ENCODE measurements around the gene SLC38A1.

The SLC38A1 gene

DNA sequence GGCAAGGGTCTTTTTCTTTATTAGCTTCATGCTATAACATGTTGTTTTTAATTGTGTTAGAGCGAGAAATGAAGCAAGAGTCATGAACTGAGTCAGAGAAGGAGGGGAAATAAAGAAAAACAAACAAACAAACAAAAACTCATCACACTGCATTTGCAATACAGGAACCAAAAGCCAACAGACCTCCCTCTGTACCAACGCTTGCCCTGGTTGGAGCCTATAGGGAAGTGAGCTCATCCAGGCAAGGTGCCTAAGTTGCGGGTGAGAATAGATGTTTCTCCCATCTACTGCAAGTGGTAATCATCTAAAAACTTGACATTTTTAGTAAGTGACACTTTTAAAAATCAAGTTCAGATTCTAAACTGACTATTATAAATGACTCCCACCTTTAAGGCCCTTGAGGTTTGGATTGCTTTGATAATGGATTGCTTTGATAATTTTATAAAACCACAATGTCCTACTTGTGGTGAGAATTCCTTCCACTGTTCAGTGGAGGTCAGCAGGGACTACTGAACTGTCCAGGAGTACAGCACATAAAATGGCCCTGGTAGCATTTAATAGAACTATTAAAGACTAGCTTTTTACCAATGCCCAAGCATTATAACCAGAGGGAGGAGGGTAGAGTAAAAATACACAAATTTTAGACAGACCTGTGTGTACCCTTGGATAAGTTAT is 31.3 kb downstream of the SLC38A1 start:
- DNase-seq, result peak in 2 of 3 donors; percentile 37 to 43
- Histone ChIP-seq H3K36me3 (ENCODE audit: control insufficient read depth in 4 of 4, insufficient read depth in 4 of 4, low read length in 3 of 4) (peaks cover 7 to 62% (median 8%) of the 10 kb centered on the region in 4 experiments), H3K4me3 (ENCODE audit: control insufficient read depth in 1 of 7, extremely low read depth in 1 of 7, insufficient read depth in 4 of 7, low read depth in 2 of 7, low read length in 6 of 7) (no peak overlapping the region), H3K4me1 (ENCODE audit: control extremely low read depth in 1 of 4, control insufficient read depth in 4 of 4, insufficient read depth in 4 of 4, low read length in 3 of 4) (peaks cover 12 to 20% (median 14%) of the 10 kb centered on the region in 4 experiments), H3K27ac (ENCODE audit: insufficient read depth in 1 of 2, low read depth in 1 of 2, low read length in 2 of 2, poor library complexity in 1 of 2, severe bottlenecking in 2 of 2) (no peak overlapping the region), H3K9me3 (ENCODE audit: control extremely low read depth in 1 of 5, control insufficient read depth in 4 of 5, insufficient read depth in 2 of 5, low read depth in 1 of 5, low read length in 4 of 5) (no peaks in the 10 kb centered on the region), H3K27me3 (replicated peaks in 2 of 5; ENCODE audit: control insufficient read depth in 4 of 5, insufficient read depth in 5 of 5, low read length in 4 of 5) (no peaks in the 10 kb centered on the region)
- ChIA-PET CTCF (interaction anchor here (0.8 to 1.6 kb wide), 5 partner anchors 8 to 22 kb away, joined by 3 to 6 read pairs (median 3); no protein-coding TSS in a partner anchor), POLR2A (no interaction called here)
- WGBS (ENCODE audit: insufficient coverage), result 82% methylated on average over 2 of the region's 3 CpGs

DNA sequence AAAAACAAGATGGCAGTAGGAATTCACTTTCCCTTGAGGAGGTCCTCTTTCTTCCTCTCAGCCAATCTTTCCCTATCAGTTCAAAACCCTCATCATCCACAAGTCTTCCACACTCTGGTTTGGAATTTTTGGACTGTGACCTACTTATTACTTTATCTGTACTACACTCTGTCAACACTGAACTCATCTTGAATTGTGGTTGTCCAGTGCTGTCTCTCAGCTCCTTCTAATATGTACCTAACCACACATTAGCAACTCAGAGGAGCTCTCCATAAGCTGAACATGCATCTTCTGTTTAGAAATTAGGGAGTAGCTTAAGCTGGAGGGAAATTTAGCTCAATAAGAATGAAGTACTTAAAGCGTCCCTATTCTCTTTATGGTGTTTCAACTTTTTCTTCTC is 34.8 kb downstream of the SLC38A1 start:
- peak overlapping the region in 2 of 7 experiments; percentile 40 to 48 for H3K4me3 ChIP-seq (ENCODE audit: control insufficient read depth in 1 of 7, extremely low read depth in 1 of 7, insufficient read depth in 4 of 7, low read depth in 2 of 7, low read length in 6 of 7)
- no peaks in the 10 kb centered on the region for H3K9me3 ChIP-seq (ENCODE audit: control extremely low read depth in 1 of 5, control insufficient read depth in 4 of 5, insufficient read depth in 2 of 5, low read depth in 1 of 5, low read length in 4 of 5)
- ChIA-PET CTCF (interaction anchor here (0.7 to 1.7 kb wide), 6 partner anchors 12 to 23 kb away, joined by 3 to 4 read pairs (median 4); no protein-coding TSS in a partner anchor), POLR2A (interaction anchor here (1.0 kb wide), 2 partner anchors 11 to 17 kb away, joined by 3 read pairs; no protein-coding TSS in a partner anchor)
- WGBS (ENCODE audit: insufficient coverage), result no CpG with 5 or more reads among the region's 1 CpG
- no peaks in the 10 kb centered on the region for H3K27me3 ChIP-seq (replicated peaks in 2 of 5; ENCODE audit: control insufficient read depth in 4 of 5, insufficient read depth in 5 of 5, low read length in 4 of 5)
- peaks cover 12 to 20% (median 14%) of the 10 kb centered on the region in 4 experiments for H3K4me1 ChIP-seq (ENCODE audit: control extremely low read depth in 1 of 4, control insufficient read depth in 4 of 4, insufficient read depth in 4 of 4, low read length in 3 of 4)
- H3K36me3 ChIP-seq (ENCODE audit: control insufficient read depth in 4 of 4, insufficient read depth in 4 of 4, low read length in 3 of 4), result peaks cover 0 to 58% (median 7%) of the 10 kb centered on the region in 4 experiments
- peak in 1 of 3 donors; percentile 50 for DNase-seq
- no peak overlapping the region for H3K27ac ChIP-seq (ENCODE audit: insufficient read depth in 1 of 2, low read depth in 1 of 2, low read length in 2 of 2, poor library complexity in 1 of 2, severe bottlenecking in 2 of 2)

DNA sequence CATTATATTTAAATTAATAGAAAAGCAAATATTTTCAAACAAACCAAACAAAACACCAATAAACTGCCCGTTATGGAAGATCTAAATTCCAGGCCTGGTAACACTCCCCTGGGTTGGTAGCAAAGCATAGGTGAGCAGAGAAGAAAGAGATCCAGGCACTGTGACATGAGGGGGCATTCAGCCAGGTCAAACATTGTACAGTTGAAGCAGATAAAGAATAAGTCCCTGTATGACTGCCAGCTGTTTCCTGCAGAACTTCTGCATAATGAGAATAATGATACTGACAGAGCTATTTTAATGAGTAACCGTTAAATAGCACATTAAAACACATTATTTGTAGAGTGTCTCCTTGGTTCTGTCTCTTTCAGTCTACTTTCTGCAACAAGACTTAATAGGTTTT is 35.4 kb downstream of the SLC38A1 start:
- peak in 2 of 3 donors; percentile 86 to 92 for DNase-seq
- 0% methylated on average over 1 of the region's 2 CpGs for WGBS (ENCODE audit: insufficient coverage)
- H3K36me3 ChIP-seq (ENCODE audit: control insufficient read depth in 4 of 4, insufficient read depth in 4 of 4, low read length in 3 of 4), result peaks cover 0 to 58% (median 6%) of the 10 kb centered on the region in 4 experiments
- peaks cover 12 to 20% (median 14%) of the 10 kb centered on the region in 4 experiments for H3K4me1 ChIP-seq (ENCODE audit: control extremely low read depth in 1 of 4, control insufficient read depth in 4 of 4, insufficient read depth in 4 of 4, low read length in 3 of 4)
- POLR2A ChIA-PET, result interaction anchor here (1.0 kb wide), 1 partner anchor 16 kb away, joined by 3 read pairs; no protein-coding TSS in a partner anchor
- no peaks in the 10 kb centered on the region for H3K9me3 ChIP-seq (ENCODE audit: control extremely low read depth in 1 of 5, control insufficient read depth in 4 of 5, insufficient read depth in 2 of 5, low read depth in 1 of 5, low read length in 4 of 5)
- peak overlapping the region in 3 of 7 experiments; percentile 5 to 48 (median 40) for H3K4me3 ChIP-seq (ENCODE audit: control insufficient read depth in 1 of 7, extremely low read depth in 1 of 7, insufficient read depth in 4 of 7, low read depth in 2 of 7, low read length in 6 of 7)
- no peaks in the 10 kb centered on the region for H3K27me3 ChIP-seq (replicated peaks in 2 of 5; ENCODE audit: control insufficient read depth in 4 of 5, insufficient read depth in 5 of 5, low read length in 4 of 5)
- H3K27ac ChIP-seq (ENCODE audit: insufficient read depth in 1 of 2, low read depth in 1 of 2, low read length in 2 of 2, poor library complexity in 1 of 2, severe bottlenecking in 2 of 2), result no peak overlapping the region
- CTCF ChIA-PET, result interaction anchor here (1.0 to 1.7 kb wide), 6 partner anchors 12 to 30 kb away, joined by 3 to 5 read pairs (median 4); no protein-coding TSS in a partner anchor

DNA sequence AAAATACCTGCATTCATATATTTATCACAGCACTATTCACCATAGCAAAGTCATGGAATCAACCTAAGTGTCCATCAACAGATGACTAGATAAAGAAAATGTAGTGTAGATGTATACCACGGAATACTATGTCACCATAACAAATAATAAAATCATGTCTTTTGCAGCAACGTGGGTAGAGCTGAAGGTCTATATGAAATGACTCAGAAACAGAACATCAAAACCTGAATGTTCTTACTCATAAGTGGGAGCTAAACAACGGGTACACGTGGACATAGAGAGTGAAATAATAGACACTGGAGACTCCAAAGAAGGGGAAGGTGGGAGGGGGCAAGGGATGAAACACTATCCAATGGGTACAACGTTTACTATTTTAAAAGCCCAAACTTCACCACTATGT is 37.9 kb downstream of the SLC38A1 start:
- DNase-seq, result no peak
- CTCF ChIA-PET, result interaction anchor here (1.0 kb wide), 1 partner anchor 40 kb away, joined by 3 read pairs; no protein-coding TSS in a partner anchor
- Histone ChIP-seq H3K36me3 (ENCODE audit: control insufficient read depth in 4 of 4, insufficient read depth in 4 of 4, low read length in 3 of 4) (peaks cover 0 to 52% (median 3%) of the 10 kb centered on the region in 4 experiments), H3K4me1 (ENCODE audit: control extremely low read depth in 1 of 4, control insufficient read depth in 4 of 4, insufficient read depth in 4 of 4, low read length in 3 of 4) (peaks cover 13 to 27% (median 22%) of the 10 kb centered on the region in 4 experiments), H3K4me3 (ENCODE audit: control insufficient read depth in 1 of 7, extremely low read depth in 1 of 7, insufficient read depth in 4 of 7, low read depth in 2 of 7, low read length in 6 of 7) (no peak overlapping the region), H3K27me3 (replicated peaks in 2 of 5; ENCODE audit: control insufficient read depth in 4 of 5, insufficient read depth in 5 of 5, low read length in 4 of 5) (no peaks in the 10 kb centered on the region), H3K9me3 (ENCODE audit: control extremely low read depth in 1 of 5, control insufficient read depth in 4 of 5, insufficient read depth in 2 of 5, low read depth in 1 of 5, low read length in 4 of 5) (no peaks in the 10 kb centered on the region), H3K27ac (ENCODE audit: insufficient read depth in 1 of 2, low read depth in 1 of 2, low read length in 2 of 2, poor library complexity in 1 of 2, severe bottlenecking in 2 of 2) (no peak overlapping the region)
- 92% methylated on average over 2 of the region's 5 CpGs for WGBS (ENCODE audit: insufficient coverage)
- POLR2A ChIA-PET, result no interaction called here

DNA sequence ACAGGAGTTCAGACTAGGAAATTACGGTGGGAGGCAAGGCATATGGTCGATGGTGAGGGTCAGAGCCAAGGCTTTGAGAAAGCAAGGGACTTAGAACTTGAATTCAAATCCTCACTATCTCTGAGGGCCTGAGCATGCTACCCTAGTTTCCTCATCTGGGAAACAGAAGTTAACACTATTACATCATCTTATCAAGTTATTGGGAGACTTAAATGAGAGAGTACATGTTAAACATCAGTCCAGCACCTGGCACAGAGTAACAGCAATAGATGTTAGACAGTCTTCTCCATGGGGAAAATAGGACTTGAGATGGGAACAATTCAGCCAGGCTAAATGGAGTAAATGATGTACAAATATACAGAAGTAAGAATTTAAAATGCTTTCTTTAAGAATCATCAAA is 38.5 kb downstream of the SLC38A1 start:
- CTCF ChIA-PET, result interaction anchor here (1.4 kb wide), 1 partner anchor 39 kb away, joined by 4 read pairs; the partner anchor contains the start of gene SLC38A1
- Histone ChIP-seq H3K27ac (ENCODE audit: insufficient read depth in 1 of 2, low read depth in 1 of 2, low read length in 2 of 2, poor library complexity in 1 of 2, severe bottlenecking in 2 of 2) (no peak overlapping the region), H3K4me3 (ENCODE audit: control insufficient read depth in 1 of 7, extremely low read depth in 1 of 7, insufficient read depth in 4 of 7, low read depth in 2 of 7, low read length in 6 of 7) (no peak overlapping the region), H3K36me3 (ENCODE audit: control insufficient read depth in 4 of 4, insufficient read depth in 4 of 4, low read length in 3 of 4) (peaks cover 0 to 54% (median 3%) of the 10 kb centered on the region in 4 experiments), H3K27me3 (replicated peaks in 2 of 5; ENCODE audit: control insufficient read depth in 4 of 5, insufficient read depth in 5 of 5, low read length in 4 of 5) (no peaks in the 10 kb centered on the region), H3K4me1 (ENCODE audit: control extremely low read depth in 1 of 4, control insufficient read depth in 4 of 4, insufficient read depth in 4 of 4, low read length in 3 of 4) (peaks cover 13 to 26% (median 21%) of the 10 kb centered on the region in 4 experiments), H3K9me3 (ENCODE audit: control extremely low read depth in 1 of 5, control insufficient read depth in 4 of 5, insufficient read depth in 2 of 5, low read depth in 1 of 5, low read length in 4 of 5) (no peaks in the 10 kb centered on the region)
- 100% methylated on average over 2 of the region's 2 CpGs for WGBS (ENCODE audit: insufficient coverage)
- POLR2A ChIA-PET, result no interaction called here
- DNase-seq, result no peak

DNA sequence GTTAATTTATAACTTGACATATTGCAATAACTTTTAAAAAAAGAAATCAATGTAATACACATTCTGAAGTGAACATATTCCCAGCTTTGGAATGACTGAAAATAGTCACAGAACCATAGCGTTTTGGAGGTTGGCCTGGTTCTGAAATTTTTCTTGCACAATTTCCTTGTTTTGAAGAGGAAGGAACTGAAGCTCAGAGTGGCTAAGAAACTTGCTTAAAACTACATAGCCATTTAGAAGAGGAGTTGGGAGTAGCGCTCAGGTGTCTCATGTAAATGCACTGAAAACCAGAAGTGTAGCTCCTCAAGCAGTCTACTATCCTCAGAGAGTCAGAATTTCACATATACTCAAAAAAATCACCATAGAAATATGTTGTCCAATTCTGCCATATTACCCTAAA is 41.2 kb downstream of the SLC38A1 start:
- Histone ChIP-seq H3K4me3 (ENCODE audit: control insufficient read depth in 1 of 7, extremely low read depth in 1 of 7, insufficient read depth in 4 of 7, low read depth in 2 of 7, low read length in 6 of 7) (no peak overlapping the region), H3K9me3 (ENCODE audit: control extremely low read depth in 1 of 5, control insufficient read depth in 4 of 5, insufficient read depth in 2 of 5, low read depth in 1 of 5, low read length in 4 of 5) (no peaks in the 10 kb centered on the region), H3K27ac (ENCODE audit: insufficient read depth in 1 of 2, low read depth in 1 of 2, low read length in 2 of 2, poor library complexity in 1 of 2, severe bottlenecking in 2 of 2) (no peak overlapping the region), H3K27me3 (replicated peaks in 2 of 5; ENCODE audit: control insufficient read depth in 4 of 5, insufficient read depth in 5 of 5, low read length in 4 of 5) (no peaks in the 10 kb centered on the region), H3K36me3 (ENCODE audit: control insufficient read depth in 4 of 4, insufficient read depth in 4 of 4, low read length in 3 of 4) (peaks cover 0 to 58% (median 8%) of the 10 kb centered on the region in 4 experiments), H3K4me1 (ENCODE audit: control extremely low read depth in 1 of 4, control insufficient read depth in 4 of 4, insufficient read depth in 4 of 4, low read length in 3 of 4) (peaks cover 7 to 26% (median 15%) of the 10 kb centered on the region in 4 experiments)
- POLR2A ChIA-PET, result no interaction called here
- DNase-seq, result no peak
- 0% methylated on average over 1 of the region's 2 CpGs for WGBS (ENCODE audit: insufficient coverage)
- CTCF ChIA-PET, result interaction anchor here (0.9 kb wide), 1 partner anchor 23 kb away, joined by 4 read pairs; no protein-coding TSS in a partner anchor

DNA sequence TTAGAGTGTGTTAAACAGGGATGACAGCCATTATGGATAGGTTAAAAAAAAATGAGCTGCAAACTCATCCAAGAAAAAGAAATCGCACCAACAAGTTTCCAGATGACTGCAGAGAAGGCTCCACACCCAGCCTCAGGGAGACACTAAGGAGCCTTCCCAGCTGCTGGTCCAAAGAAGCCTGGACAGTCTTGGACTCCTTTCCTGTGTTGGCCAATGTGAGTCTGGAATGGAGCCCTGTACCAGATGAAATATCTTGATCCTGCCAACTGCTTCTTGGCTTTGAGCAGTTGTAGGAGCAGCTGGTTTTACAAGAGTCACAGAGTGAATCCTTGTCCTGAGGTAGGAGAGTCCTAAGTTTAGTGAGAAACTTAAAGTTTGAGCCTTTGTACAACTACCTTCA is 44.5 kb downstream of the SLC38A1 start:
- Histone ChIP-seq H3K9me3 (ENCODE audit: control extremely low read depth in 1 of 5, control insufficient read depth in 4 of 5, insufficient read depth in 2 of 5, low read depth in 1 of 5, low read length in 4 of 5) (no peaks in the 10 kb centered on the region), H3K27ac (ENCODE audit: insufficient read depth in 1 of 2, low read depth in 1 of 2, low read length in 2 of 2, poor library complexity in 1 of 2, severe bottlenecking in 2 of 2) (no peak overlapping the region), H3K4me1 (ENCODE audit: control extremely low read depth in 1 of 4, control insufficient read depth in 4 of 4, insufficient read depth in 4 of 4, low read length in 3 of 4) (peaks cover 28 to 58% (median 42%) of the 10 kb centered on the region in 4 experiments), H3K4me3 (ENCODE audit: control insufficient read depth in 1 of 7, extremely low read depth in 1 of 7, insufficient read depth in 4 of 7, low read depth in 2 of 7, low read length in 6 of 7) (no peak overlapping the region), H3K36me3 (ENCODE audit: control insufficient read depth in 4 of 4, insufficient read depth in 4 of 4, low read length in 3 of 4) (peaks cover 0 to 58% (median 6%) of the 10 kb centered on the region in 4 experiments), H3K27me3 (replicated peaks in 2 of 5; ENCODE audit: control insufficient read depth in 4 of 5, insufficient read depth in 5 of 5, low read length in 4 of 5) (no peaks in the 10 kb centered on the region)
- POLR2A ChIA-PET, result no interaction called here
- WGBS (ENCODE audit: insufficient coverage), result 100% methylated on average over 1 of the region's 1 CpG
- DNase-seq, result no peak
- CTCF ChIA-PET, result interaction anchor here (1.1 kb wide), 1 partner anchor 10 kb away, joined by 3 read pairs; no protein-coding TSS in a partner anchor

Measured in common myeloid progenitor, CD34-positive (primary cell).